Upper lobe of left lung (tissue), 6 donors: ENCODE data around the gene STK11. TPM values are rescaled to one million over a fixed set of nuclear protein-coding genes. Genes with fewer than 3 reads are reported as not detected.
"Not testable (repeated sequence)": the region's sequence is repeated elsewhere in the genome, so short reads cannot be mapped to it uniquely, and the experiment has no call there.

Experiments
- ATAC-seq, 2 donors: fragments of 200-7000 bp; cut with Tn5 transposase; one replicate each; pipeline ENCODE4 v1.9.1; 2022; ENCODE audit warnings: mild to moderate bottlenecking in 2 of 2, moderate library complexity in 2 of 2; ENCODE audit not compliant: low FRiP score in 2 of 2
- DNase-seq, 2 donors: peaks; one replicate each; pipeline ENCODE4 v3.0.0-alpha.2; 2019 to 2020
- H3K27ac ChIP-seq, 4 donors: fragments of 200-600 bp; sonication (generic); one replicate each; pipeline ENCODE4 v1.5.1; 2016 to 2019
- H3K27me3 ChIP-seq, 4 donors: fragments of 200-600 bp; sonication (generic); one replicate each; pipeline ENCODE4 v1.5.1; 2017 to 2019
- H3K36me3 ChIP-seq, 4 donors: fragments of 200-600 bp; sonication (generic); one replicate each; pipeline ENCODE4 v1.5.1; 2016 to 2019
- H3K4me1 ChIP-seq, 4 donors: fragments of 200-600 bp; sonication (generic); one replicate each; pipeline ENCODE4 v1.5.1; 2018 to 2019
- H3K4me3 ChIP-seq, 4 donors: fragments of 200-600 bp; sonication (generic); one replicate each; pipeline ENCODE4 v1.5.1; 2017 to 2019; ENCODE audit warnings: mild to moderate bottlenecking in 2 of 4, moderate library complexity in 1 of 4
- H3K9me3 ChIP-seq, 4 donors: fragments of 200-600 bp; sonication (generic); one replicate each; pipeline ENCODE4 v1.5.1; 2018 to 2019
- CTCF ChIP-seq, 6 experiments: fragments of 450-650 bp in 4 of 6; fragments of 200-600 bp in 2 of 6; sonication (generic) in 2 of 6; IDR thresholded peaks; one replicate each; pipeline ENCODE4 v1.5.1; 2016 to 2019; ENCODE audit warnings: antibody characterized with exemption in 6 of 6
- EP300 ChIP-seq, 4 donors: sonication (generic); formaldehyde crosslinking; IDR thresholded peaks; one replicate each; pipeline ENCODE4 v1.5.1; 2017; ENCODE audit warnings: antibody characterized with exemption in 4 of 4, control low read depth in 2 of 4
- POLR2A ChIP-seq, 4 donors: fragments of 450-650 bp; IDR thresholded peaks; one replicate each; pipeline ENCODE4 v1.5.1; 2016 to 2017; ENCODE audit warnings: antibody characterized with exemption in 4 of 4, mild to moderate bottlenecking in 2 of 4
- POLR2AphosphoS5 ChIP-seq, 2 donors: sonication (generic); formaldehyde crosslinking; IDR thresholded peaks; one replicate each; pipeline ENCODE4 v1.5.1; 2017; ENCODE audit warnings: antibody characterized with exemption in 2 of 2
- WGBS, 2 donors: methylation state at CpG; one replicate each; pipeline ENCODE4 v1.1.5; 2017 to 2018; 5-methylcytosine and 5-hydroxymethylcytosine counted together
- total RNA-seq, 6 donors: library from RNA; depleted of rRNA in 4 of 6; stranded (reverse); fragments of >200 nt in 4 of 6; gene quantifications; one replicate each; pipeline versions ENCODE4 v1.1.0 to v1.2.1, GENCODE V29; 2016 to 2021
- donor health status: DM: no; HTN: no; CAD: no; lungs with moderate emphysema.
- donor health status: DM: no; HTN: yes; CAD: no; lungs with severe emphysema.

Gene STK11
- total RNA-seq, 6 donors from 2014 or later: 50.2 to 168 (median 63.2) TPM

DNA sequence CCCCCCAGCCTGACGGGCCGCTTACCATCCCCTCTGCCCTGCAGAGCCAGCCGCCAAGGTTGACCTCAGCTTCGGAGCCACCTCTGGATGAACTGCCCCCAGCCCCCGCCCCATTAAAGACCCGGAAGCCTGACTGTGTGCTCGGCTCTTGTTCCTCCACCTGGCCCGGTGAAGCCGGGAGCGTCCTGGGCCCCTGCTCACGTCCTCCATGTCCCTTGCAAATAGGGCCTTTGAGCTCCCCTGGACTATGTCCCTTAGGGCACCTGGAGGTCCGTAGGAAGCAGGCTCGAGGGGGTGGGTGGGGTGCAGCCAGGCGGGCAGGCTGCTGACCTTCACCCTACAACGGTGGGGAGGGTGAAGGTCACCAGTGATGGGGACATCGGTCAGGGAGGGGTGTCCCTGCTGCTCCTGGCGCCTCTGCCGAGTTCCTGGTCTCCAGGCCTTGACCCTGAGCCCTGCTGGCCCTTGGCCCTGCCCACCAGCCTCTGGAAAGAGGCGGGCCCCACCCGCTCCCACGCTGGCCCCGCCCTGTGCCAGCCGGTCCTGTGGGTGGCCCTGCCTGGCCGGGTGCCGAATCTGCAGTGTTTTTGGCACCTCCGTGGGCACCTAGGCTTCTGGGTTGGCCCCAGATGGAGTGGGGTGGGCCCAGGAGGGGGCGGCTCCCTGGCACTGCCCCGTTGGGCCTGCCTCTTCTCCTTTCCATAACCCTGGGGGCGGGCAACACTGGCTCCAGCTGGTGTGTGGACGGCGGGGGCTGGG, 39.3 kb downstream of the STK11 start:
- ATAC-seq (peak in 1 of 2 donors; percentile 39), DNase-seq (peak; percentile 86 to 93)
- Histone ChIP-seq H3K4me3 (peak overlapping the region in 3 of 4 donors; percentile 1 to 39 (median 27)), H3K27ac (peak overlapping the region; percentile 84 to 100 (median 90)), H3K27me3 (no peaks in the 10 kb centered on the region), H3K4me1 (peaks cover 71 to 77% (median 73%) of the 10 kb centered on the region in 4 donors), H3K36me3 (peaks cover 0 to 5% (median 2%) of the 10 kb centered on the region in 4 donors), H3K9me3 (no peaks in the 10 kb centered on the region)
- TF ChIP-seq CTCF (IDR thresholded peaks at IDR 0.05) (no peak), POLR2AphosphoS5 (IDR thresholded peaks at IDR 0.05) (peak; percentile 8 to 25), POLR2A (IDR thresholded peaks at IDR 0.05) (peak in 1 of 4 donors; percentile 38), EP300 (IDR thresholded peaks at IDR 0.05) (no peak)
- WGBS, 2 donors: 16% methylated on average over 24 of the region's 31 CpGs; no CpG with 5 or more reads in 1 of the 2 donors

- peaks cover 64 to 69% (median 67%) of the 10 kb centered on the region in 4 donors for H3K4me1 ChIP-seq
- peak overlapping the region in 2 of 4 donors; percentile 27 to 39 for H3K4me3 ChIP-seq
- peak in 1 of 4 donors; percentile 27 for TF ChIP-seq POLR2A (IDR thresholded peaks at IDR 0.05)
- TF ChIP-seq POLR2AphosphoS5 (IDR thresholded peaks at IDR 0.05): peak; percentile 30 to 81
- peak in 1 of 4 donors; percentile 57 for TF ChIP-seq EP300 (IDR thresholded peaks at IDR 0.05)
- TF ChIP-seq CTCF (IDR thresholded peaks at IDR 0.05): no peak
- WGBS, 2 donors: 60 to 71% methylated on average over 2 to 25 of the region's 26 CpGs
- H3K27me3 ChIP-seq: no peaks in the 10 kb centered on the region
- ATAC-seq: no peak
- peak; percentile 79 to 88 for DNase-seq
- no peaks in the 10 kb centered on the region for H3K9me3 ChIP-seq
- H3K27ac ChIP-seq: peak overlapping the region; percentile 84 to 100 (median 90)
- H3K36me3 ChIP-seq: peaks cover 0 to 11% (median 5%) of the 10 kb centered on the region in 4 donors
These were observed 40.1 kb downstream of the STK11 start for GRCh38 chr19:1245494-1246264.

GRCh38 chr19:1246265-1247087, 40.9 kb downstream of the STK11 start:
- not testable (repeated sequence) for ATAC-seq, H3K27me3 ChIP-seq, H3K4me3 ChIP-seq, H3K9me3 ChIP-seq
- Histone ChIP-seq H3K4me1 (peaks cover 56 to 63% (median 60%) of the 10 kb centered on the region in 4 donors), H3K27ac (peak overlapping the region; percentile 84 to 100 (median 90)), H3K36me3 (peaks cover 0 to 19% (median 10%) of the 10 kb centered on the region in 4 donors)
- peak in 1 of 2 donors; percentile 26 for DNase-seq
- TF ChIP-seq CTCF (IDR thresholded peaks at IDR 0.05): peak in 1 of 6 experiments; percentile 5
- WGBS, 2 donors: 77 to 78% methylated on average over 20 to 23 of the region's 27 CpGs

DNA sequence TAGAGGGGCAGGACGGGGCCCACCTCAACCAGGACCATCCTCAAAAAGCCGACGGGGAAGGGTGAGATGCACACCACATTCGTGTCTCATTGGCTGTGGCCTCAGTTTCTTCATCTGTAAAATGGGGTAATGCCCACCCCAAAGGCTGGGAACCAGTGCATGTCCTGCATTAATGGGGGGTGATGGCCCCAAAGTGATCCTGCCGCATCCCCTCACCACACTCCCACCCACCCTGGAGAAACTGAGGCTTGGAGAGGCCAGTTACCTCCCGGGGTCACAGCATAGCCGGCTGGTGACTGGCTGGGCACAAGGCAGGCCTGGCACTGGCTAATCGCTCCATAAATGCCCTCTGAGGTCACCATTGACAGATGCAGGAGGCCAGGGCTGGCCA, 42.2 kb downstream of the STK11 start:
- TF ChIP-seq EP300 (IDR thresholded peaks at IDR 0.05) (no peak), POLR2AphosphoS5 (IDR thresholded peaks at IDR 0.05) (peak in 1 of 2 donors; percentile 6), POLR2A (IDR thresholded peaks at IDR 0.05) (no peak)
- DNase-seq: no peak
- no peak for ATAC-seq
- peak overlapping the region; percentile 54 to 97 (median 82) for H3K4me3 ChIP-seq
- H3K27me3 ChIP-seq: no peaks in the 10 kb centered on the region
- peaks cover 0 to 25% (median 15%) of the 10 kb centered on the region in 4 donors for H3K36me3 ChIP-seq
- peaks cover 0 to 4% (median 0%) of the 10 kb centered on the region in 4 donors for H3K9me3 ChIP-seq
- H3K27ac ChIP-seq: peak overlapping the region; percentile 99 to 100 (median 100)
- H3K4me1 ChIP-seq: peaks cover 51 to 64% (median 58%) of the 10 kb centered on the region in 4 donors
- 69 to 90% methylated on average over 4 to 7 of the region's 8 CpGs for WGBS, 2 donors
